Midbrain (tissue), 1 donor: Measurements from ENCODE around the gene EPB41L2.

ENCODE experiments used
- DNase-seq: peaks from one replicate; lab custom pipeline; 2025; lab: John Stamatoyannopoulos, UW

Gene EPB41L2

DNA sequence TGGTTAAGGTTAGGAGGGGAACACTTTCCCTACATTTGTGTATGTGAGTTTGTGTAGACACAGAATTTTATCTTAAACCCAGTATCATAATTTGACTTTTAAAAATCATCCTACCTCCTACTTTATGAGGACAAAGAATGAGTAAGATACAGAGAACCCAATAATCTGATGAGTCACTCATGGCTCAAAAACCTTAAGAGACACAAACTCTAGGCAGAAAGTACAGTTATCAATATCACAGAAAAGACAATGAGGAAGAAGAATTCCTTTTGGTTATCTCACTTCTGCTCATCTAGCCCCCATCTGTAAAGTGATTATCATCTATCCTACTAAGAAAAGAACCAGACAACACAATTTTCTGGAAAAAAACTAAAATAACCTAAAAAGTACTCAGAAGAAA is 87.7 kb downstream of the EPB41L2 start:
- no peak for DNase-seq

DNA sequence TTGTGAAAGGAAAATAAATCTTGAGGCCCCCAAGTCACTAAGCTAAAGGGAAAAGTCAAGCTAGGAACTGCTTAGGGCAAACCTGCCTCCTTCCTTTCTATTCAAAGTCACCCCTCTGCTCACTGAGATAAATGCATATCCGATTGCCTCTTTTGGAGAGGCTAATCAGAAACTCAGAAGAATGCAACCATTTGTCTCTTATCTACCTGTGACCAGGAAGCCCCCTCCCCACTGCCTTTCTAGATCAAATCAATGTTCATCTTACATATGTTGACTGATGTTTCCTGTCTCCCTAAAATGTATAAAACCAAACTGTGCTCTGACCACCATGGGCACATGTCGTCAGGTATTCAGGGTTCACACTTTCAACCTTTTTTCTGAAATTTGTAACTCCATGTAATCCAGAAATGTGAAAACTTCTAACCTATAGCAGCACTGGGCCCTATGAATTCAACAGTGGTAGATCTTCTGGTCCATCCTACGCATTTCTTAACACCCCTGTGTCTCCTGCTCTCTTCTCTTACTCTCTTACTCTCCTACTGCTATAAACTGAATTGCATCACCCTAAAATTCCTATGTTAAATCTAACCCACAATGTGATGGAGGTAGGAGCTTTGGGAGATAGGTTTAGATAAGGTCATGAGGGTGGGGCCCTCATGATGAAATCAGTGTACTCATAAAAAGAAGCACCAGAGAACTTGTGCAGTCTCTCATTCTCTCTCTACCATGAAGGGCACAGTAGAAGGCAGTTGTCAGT is 89.3 kb downstream of the EPB41L2 start:
- no peak for DNase-seq

DNA sequence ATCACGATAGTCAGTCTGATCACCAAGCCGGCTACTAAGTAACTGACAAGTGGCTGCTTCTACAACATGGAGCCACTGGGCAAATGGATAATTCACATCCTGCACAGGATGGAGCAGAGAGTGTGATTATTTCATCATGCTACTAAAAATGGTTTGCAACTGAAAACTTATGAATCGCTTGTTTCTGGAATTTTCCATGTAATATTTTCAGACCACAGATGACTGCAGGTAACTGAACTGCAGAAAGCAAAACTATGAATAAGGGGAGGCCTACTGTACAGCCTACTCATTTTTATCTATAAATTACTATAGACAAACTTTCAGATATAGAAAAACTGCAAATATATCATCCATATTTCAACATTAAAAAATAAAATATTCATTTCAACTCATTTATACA is 91.5 kb downstream of the EPB41L2 start:
- DNase-seq: no peak

DNA sequence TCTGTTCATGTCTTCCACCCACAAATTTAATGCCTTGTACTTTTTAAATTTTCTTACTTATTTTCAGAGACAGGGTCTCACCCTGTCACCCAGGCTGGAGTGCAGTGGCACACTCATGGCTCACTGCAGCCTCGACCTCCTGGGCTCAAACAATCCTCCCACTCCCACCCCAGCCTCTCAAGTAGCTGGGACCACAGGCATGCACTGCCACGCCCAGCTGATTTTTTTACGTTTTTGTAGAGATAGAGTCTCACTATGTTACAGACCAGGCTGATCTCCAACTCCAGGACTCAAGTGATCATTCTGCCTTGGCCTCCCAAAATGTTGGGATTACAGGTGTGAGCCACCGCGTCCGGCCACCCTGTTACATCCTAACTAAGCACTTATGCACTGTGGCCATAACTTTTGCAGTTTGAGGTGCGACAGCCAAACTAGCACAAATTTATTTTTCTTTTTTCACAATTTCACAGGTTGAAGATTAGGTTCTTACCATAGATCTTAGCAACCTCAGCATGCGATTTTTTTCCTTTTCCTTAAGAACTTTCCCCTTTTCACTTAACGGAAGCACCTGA is 92.1 kb downstream of the EPB41L2 start:
- no peak for DNase-seq

DNA sequence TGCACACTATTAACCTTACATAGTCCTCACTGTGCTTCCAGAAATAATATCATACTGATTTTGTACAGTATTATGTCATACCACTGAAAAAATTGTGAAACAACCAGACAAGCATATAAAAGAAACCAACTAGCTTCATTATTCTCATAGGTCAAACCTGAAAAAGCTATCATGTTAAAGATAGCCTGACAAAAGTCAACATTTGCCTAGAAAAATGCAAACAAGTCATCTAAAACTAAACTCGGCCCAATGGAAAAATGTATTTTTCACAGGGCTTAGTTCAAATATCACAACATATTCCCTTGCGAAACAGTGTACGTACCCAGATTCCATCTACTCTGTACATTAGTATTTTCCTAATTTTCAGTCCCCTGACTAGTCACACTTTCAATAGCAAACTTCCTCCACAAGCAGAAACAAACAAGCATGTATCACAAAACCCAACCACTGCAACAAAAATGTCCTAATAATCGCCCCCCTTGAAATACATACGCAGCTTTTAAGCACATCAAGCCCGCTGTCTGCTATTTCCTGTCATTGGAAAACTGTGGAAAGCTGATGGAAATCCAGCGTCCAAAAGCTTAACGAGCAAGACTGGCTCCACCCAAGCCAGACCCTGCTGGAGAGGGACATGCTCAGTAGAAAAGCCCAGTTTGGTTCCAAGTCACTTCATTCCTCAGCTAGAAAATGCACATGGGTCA is 93.1 kb downstream of the EPB41L2 start:
- no peak for DNase-seq

DNA sequence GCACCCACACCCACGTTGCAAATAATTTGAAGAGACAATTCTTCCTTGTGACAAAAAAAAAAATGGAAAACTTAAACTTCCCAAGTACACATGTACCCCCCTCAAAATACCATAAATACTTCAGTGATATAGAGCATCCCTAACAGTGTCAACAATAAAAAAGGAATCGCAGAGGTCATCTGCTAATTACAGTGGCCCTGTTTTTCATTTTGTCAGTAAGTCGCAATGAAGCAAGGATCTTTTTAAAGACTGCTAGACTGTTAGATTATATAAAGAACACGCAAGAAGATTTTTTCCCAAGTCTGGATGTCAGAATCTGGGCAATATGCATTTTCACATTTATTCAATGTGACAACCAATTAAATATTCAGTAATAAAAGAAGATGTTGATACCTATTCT is 93.9 kb downstream of the EPB41L2 start:
- no peak for DNase-seq

DNA sequence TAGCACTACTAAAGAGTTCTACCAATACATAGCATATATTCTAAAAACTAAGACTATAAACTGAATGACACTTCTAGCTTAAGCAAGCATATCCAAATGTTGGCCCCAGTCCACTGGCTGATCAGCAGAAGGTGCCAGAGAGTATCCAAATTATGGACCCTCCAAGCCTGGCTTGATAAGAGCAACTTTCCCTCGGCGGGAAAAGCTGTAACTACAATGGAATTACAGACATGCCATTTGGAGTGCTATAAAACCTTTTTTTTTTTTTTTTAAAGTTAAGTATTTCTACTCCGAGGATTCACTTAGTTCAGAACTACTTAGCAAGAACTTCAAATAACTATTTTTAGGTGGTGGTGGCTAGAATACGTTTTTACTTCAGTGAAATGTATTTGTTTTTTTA is 94.6 kb downstream of the EPB41L2 start:
- no peak for DNase-seq

DNA sequence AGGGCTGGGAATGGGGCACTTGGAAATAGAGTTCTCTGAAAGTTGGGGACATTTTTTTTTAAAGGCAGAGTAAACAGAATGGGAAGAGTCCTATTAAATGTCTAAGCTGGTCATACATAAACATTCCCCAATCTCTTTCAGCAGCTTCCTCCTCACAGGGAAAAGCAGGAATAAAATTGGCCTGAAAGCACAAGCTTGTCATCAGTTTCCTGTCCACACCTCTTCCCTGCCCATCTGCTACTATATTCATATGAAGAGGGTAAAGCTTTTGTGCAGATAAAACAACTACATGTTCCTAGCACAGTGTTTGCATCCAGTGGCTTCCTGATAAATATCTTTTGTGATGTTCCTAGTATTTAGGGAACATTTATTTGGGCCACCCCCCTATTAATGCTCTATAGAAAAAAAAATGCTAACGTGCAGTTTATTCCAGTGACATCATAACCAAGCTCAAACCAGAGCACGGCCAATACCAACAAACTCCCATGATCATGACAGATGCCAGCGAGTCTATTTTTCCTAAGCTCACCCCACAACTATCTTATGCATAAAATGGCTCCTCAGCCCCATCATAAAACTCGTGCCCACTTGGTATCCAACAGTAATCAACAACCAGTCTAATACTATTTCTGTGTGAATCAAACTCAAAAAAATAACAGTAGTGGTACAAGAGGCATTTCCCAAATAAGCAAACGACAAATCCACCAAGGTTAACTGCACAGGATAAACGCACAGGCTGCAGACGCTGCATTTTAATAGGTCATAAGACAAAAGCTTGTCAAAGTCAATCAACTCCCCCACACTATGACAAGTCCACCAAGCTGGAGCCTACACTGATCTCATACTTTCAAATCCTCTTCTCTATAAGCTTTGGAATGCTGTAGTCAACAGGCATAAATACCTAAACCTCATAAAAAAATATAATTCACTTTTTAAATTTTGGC is 95.3 kb downstream of the EPB41L2 start:
- no peak for DNase-seq

DNA sequence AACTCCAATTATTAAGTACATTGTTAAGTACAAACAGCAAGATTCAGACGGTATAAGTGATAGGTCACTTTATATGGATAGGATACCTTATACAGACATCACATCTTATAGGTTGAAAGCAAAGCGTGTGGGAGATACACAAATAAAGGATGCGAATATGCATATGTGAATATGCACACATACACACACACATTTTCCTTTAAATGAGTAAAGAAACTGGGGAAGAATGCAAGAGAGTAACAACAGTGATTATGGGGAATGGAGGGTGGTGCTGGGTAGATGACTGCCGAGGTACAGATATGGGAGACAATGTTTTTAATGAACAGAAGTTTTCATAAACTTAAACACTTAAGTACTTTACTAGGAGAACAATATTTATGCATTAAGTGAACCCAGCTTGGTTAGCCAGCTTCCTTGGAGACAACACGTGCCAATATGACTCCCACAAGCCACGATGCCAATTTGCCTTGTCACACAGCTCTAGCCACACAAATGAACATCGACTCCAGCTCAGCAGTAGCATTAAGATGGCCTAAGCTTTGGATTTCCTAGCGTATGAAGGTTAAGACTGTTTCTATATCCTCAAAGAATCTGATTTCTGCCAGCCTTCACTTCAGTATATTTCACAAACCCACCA is 96.6 kb downstream of the EPB41L2 start:
- DNase-seq: no peak

DNA sequence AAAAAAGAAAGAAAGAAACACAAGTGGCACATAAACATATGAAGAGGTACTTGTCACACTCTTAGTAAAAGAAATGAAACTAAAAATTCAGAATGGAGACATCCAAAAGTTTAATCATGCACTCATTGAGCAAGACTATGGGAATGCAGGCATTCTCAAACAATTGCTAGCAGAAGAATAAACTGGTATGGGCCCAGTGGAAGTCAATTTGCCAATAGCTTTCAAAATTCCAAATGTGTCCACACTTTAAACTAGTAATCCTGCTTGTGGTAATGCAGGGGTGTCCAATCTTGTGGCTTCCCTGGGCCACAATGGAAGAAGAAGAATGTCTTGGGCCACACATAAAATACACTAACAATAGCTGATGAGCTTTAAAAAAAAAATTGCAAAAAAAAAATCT is 97.4 kb downstream of the EPB41L2 start:
- no peak for DNase-seq

DNA sequence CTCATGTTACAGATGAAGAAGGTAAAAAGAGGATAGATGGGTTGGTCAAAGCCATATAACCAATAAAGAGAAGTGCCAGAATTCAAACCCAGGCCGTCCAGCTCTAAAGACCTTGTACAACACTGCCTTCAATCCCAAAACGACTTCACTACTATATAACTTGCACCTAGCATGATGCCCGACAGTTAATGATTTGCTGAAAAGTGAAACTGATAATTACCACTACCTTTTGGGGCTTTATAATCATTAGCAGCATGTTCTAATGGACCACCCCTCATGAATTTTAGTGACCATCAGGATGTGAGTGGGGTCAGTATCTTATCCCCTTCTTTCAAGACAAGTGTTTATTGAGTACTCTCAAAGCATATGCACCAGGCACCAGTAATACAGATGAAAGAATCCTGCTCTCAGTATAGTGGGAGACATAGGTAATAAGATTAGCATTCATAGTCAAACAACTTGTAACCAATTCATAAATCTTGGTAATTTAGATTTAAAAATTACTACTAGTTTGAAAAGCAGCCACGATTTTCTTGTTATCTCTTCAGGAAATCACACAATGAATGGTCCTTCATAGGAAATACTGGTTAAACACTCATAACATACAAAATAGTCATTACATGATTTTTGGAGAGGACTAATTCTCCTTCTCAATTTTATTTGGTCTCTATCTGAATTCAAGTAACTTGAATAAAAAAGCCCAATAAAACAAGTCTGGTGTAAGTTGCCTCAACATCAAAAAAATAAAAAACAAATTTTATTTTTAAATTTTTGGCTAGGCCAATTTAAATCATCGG is 98.0 kb downstream of the EPB41L2 start:
- DNase-seq: no peak

DNA sequence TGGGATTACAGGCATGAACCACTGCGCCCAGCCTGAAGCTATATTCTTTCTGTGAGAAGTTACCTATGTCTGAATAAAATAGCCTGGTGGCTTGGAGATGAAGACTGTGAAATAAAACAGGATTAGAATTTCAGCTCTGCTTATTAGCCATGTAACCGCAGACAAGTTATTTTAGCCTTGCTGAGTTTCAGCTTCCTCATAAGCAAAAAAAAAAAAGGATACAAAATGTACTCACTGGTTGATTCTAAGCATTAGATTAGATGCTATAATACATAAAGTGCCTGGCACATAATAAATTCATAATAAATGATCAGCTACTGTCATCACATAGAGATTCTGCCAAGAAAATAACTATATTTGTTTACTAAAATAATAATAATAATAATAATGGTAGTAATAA is 98.8 kb downstream of the EPB41L2 start:
- no peak for DNase-seq

DNA sequence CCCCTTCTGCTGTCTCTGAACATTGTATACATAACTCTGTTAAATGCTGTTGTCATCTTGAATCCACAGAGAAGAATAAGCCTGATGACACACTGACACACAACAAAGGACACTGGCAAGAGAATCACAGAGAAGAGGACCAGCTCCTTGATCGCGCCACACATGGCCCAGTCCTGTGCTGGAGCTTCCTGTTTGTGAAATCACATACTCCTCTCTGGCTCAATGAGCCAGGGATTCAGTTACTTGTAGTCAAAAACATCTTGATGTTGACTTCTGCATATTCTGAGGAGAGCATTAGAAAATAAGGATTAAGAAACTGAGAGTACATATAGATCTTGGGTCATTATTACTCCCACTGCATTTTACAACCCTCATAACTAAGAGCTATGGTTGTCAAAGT is 100.1 kb downstream of the EPB41L2 start:
- DNase-seq: no peak

DNA sequence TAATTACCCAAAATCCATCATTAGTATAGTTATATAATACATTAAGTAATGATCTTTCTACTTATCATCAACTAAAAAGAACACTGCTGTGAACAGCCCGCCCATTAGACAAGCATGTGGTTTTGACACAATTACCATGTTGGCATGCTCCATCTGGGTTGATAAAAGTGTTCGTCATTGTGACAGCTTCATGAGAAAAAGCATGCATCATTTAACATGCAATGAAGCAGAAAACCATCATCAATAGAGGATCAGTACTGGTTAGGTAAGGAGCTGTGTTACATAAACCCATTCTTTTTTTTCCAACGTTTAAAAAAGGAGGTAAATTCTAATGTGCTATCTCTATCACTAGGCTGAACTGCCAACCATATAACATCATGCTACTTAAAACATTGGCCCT is 101.9 kb downstream of the EPB41L2 start:
- DNase-seq: no peak

DNA sequence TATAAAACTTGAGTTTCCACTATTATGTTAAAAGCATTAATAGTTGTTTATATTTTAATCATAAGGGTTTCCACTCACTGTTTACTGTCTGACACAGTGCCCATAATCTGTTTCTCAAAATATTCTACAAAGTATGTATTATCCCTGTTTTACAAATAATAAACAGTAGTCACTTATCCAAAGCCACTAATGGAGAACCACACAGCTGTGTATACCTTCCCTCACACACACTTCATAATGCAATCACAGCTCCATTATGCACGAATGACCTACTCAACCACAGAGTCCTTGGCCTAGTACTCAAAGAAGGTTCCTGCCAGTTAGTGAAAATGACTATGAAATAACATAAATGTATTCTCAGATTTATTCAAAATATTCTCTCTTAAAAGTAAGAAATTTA is 103.1 kb downstream of the EPB41L2 start:
- DNase-seq: no peak

DNA sequence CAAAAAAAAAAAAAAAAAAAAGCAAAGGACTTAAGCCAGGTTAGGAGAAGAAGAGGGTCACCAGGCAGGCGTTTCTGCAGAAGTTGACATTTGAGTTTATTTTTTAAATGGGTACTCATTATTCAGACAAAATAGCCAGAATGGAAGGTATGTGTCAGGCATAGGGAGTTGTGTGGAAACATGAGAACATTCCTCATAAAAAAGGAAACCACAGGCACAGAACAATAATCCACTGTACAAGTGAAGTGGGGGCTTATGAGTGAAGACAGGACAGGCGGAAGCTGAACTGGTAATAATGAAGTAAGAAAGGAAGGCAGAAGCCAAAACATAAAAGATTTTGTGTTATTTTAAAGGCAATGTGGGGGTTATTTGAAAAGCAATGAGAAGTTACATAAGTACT is 104.6 kb downstream of the EPB41L2 start:
- no peak for DNase-seq

DNA sequence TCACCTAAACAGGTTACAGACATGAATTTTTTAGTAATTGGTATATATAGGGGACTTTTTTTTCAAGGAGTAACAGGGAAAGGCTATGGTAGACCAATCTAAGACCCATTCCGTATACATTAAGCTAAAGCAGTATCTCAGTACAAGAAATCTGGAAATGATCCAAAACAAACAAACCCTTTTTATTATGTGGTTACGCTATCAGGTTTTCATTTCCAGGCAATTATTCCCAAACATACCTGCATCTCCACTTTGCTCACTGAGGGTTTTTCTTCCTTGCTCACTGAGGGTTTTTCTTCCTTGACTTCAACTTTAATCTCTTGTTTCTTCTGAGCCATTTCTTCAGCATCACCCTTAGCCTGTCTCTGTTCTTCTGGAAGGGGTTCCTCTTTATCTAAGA is 107.3 kb downstream of the EPB41L2 start:
- no peak for DNase-seq

DNA sequence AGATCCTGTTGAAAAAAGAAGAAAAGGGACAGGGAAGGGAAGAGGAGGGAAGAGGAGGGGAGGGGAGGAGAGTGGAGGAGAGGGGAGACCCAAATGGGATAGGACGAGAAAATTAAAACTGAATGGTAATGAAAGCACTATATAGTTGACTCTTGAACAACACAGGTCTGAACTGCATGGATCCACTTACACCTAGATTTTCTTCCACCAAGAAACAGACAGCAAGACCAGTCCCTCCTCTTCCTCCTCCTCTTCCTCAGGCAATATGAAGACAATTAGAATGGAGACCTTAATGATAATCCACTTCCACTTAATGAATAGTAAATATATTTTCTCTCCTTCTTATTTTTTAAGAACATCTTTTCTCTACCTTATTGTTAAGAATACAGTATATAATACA is 113.5 kb downstream of the EPB41L2 start:
- no peak for DNase-seq

DNA sequence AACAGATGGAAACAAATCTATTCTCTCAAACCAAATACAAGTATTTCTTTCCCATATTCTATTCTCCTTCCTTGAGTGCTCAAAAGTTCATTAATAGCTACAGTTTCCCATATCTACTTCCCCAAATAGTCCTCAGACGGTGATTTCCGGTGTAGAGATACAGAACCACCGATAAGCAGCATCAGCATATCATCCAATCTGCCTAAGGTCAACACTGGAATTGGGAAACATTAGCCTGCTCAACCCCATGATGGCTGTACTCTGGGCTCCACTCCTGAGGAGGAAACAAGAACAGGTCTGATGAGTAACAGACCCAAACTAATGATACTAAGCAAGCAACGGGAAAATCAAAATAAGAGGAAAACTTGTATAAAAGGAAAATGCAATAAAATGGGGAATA is 115.6 kb downstream of the EPB41L2 start:
- no peak for DNase-seq

DNA sequence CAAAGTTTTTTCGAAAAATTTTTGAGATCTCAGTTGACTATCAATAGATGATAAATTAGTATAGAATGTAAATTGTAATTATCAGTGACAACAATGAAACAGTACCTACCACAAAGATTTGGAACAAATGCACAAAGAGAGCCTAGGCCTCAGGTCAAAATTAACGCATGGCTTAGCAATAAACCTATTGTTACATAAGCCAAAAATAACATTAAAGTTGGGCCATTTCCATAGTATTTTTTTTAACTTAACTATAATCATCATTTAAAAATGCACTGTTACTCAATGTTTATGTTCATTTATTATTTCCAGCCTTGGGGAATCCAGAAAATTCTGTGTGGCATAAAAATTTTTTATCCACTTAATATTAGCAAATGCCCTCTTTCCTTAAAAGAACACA is 117.0 kb downstream of the EPB41L2 start:
- DNase-seq: no peak

DNA sequence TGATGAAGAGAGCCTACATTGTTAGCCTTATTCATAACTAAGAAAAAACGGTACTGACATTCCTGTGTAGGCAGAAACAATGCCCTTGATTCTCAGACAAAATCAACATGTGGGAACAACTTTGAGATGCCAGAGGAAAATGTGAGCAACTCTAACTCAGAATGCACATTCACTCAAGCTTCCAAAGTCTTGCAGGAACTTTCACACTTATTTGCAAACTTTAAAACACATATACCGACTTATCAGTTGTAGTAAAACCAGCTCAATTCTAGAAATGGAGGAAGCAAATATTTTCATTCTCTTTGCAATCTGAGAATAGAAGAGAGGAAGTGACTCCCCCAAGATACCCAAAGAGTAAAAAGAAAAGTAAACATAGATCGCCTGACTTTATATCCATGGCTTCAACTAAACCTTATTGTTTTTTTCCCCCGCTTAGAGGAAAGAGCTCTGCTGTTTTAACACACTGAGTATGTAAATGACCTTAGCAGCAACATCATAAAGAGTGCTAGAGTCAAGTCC is 117.6 kb downstream of the EPB41L2 start:
- DNase-seq: peak; percentile 30
